ENCODE measurements around the gene PNPLA6. TPM values are rescaled to one million over a fixed set of nuclear protein-coding genes. Genes with fewer than 3 reads are reported as not detected.
"Not testable (repeated sequence)": the region's sequence is repeated elsewhere in the genome, so short reads cannot be mapped to it uniquely, and the experiment has no call there.

The PNPLA6 gene
- total RNA-seq, 1 experiment from 2014 or later, result 14.2 TPM

DNA sequence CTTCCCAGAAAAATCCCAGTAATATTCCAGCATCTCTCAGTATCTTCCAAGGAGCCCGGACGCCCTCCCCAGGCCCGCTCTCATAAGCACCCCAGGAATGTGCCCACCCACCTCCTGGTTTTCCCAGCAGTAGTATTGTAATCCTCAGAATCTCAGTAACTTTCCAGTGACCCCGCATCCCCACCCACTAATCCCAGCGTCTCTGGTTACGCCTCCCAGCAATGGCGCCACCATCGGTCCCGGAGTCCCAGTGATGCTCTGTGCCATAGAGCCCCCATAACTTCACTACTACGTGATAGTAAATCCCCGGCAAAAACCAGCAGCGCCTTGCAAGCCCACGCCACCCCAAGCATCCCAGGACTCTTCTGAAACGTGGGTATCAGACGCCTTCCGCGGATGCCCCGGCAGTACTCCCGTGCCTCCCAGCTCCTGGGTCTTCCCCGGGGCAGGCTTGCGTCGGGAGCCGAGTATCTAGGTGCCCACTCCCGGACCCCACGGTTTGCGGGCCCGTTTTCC is 928 bp upstream of the PNPLA6 start:
- Histone ChIP-seq H3K4me3 (peak overlapping the region; percentile 65), H3K27me3 (no peaks in the 10 kb centered on the region), H3K4me1 (no peaks in the 10 kb centered on the region), H3K9me3 (replicated peaks) (no peaks in the 10 kb centered on the region), H3K36me3 (no peaks in the 10 kb centered on the region), H3K27ac (peak overlapping the region; percentile 55; the same call in 1 of the 2 replicates)
- peak; percentile 57 to 68 for DNase-seq

DNA sequence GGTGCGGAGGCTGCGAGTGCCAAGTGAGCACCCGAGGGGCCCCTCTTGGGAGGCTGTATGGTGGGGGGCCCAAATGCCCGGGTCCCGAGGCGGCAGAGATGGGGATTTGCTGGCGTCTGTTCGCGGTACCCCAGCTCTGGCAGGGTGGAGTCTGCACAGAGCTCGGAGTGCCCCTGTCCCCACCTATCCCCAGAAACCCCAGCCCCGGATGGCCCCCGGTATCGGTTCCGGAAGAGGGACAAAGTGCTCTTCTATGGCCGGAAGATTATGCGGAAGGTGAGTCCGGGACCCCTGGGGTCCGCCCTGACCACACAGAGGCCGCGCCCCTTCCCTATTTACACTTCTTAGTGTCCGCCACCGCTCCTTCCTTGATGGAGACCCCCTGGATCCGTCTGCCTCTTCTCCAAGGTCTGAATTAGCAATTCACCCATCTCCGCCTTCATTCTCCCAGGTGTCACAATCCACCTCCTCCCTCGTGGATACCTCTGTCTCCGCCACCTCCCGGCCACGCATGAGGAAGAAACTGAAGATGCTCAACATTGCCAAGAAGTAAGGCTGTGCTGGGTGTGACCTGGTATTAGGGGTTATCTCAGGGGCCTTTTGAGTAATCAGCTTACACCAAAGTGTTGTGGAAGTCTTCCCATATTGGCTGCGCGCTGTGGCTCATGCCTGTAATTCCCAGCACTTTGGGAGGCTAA is 630 bp downstream of the PNPLA6 start:
- Histone ChIP-seq H3K27ac (no peak overlapping the region), H3K9me3 (replicated peaks) (no peaks in the 10 kb centered on the region)

GRCh38 chr19:7538990-7539389 is 3.5 kb downstream of the PNPLA6 start:
- not testable (repeated sequence) for H3K9me3 ChIP-seq (replicated peaks); H3K27ac ChIP-seq; H3K4me1 ChIP-seq; DNase-seq; H3K4me3 ChIP-seq; H3K36me3 ChIP-seq; H3K27me3 ChIP-seq

More for the DNA sequence above, 630 bp downstream of the PNPLA6 start:
- Histone ChIP-seq H3K4me3 (peak overlapping the region; percentile 65), H3K27me3 (no peaks in the 10 kb centered on the region), H3K4me1 (no peaks in the 10 kb centered on the region), H3K36me3 (no peaks in the 10 kb centered on the region)
- no peak for DNase-seq

GRCh38 chr19:7539827-7540425 is 4.4 kb downstream of the PNPLA6 start:
- no peak overlapping the region for H3K4me3 ChIP-seq
- no peak overlapping the region for H3K27ac ChIP-seq
- H3K36me3 ChIP-seq, result no peaks in the 10 kb centered on the region
- H3K4me1 ChIP-seq, result no peaks in the 10 kb centered on the region
- no peak for DNase-seq
- H3K27me3 ChIP-seq, result no peaks in the 10 kb centered on the region
- H3K9me3 ChIP-seq (replicated peaks), result no peaks in the 10 kb centered on the region

GRCh38 chr19:7540761-7541474 is 5.4 kb downstream of the PNPLA6 start:
- Histone ChIP-seq H3K27me3 (no peaks in the 10 kb centered on the region), H3K4me3 (no peak overlapping the region), H3K36me3 (no peaks in the 10 kb centered on the region), H3K9me3 (replicated peaks) (no peaks in the 10 kb centered on the region), H3K4me1 (no peaks in the 10 kb centered on the region), H3K27ac (no peak overlapping the region)
- DNase-seq, result no peak

GRCh38 chr19:7541475-7541824 is 5.9 kb downstream of the PNPLA6 start:
- H3K4me3 ChIP-seq, result no peak overlapping the region
- no peak for DNase-seq
- H3K36me3 ChIP-seq, result no peaks in the 10 kb centered on the region
- no peak overlapping the region for H3K27ac ChIP-seq
- no peaks in the 10 kb centered on the region for H3K4me1 ChIP-seq
- H3K27me3 ChIP-seq, result no peaks in the 10 kb centered on the region
- H3K9me3 ChIP-seq (replicated peaks), result no peaks in the 10 kb centered on the region

GRCh38 chr19:7541828-7542443 is 6.4 kb downstream of the PNPLA6 start:
- no peaks in the 10 kb centered on the region for H3K4me1 ChIP-seq
- H3K27ac ChIP-seq, result no peak overlapping the region
- no peaks in the 10 kb centered on the region for H3K9me3 ChIP-seq (replicated peaks)
- no peak overlapping the region for H3K4me3 ChIP-seq
- no peaks in the 10 kb centered on the region for H3K27me3 ChIP-seq
- DNase-seq, result no peak
- H3K36me3 ChIP-seq, result no peaks in the 10 kb centered on the region

- no peaks in the 10 kb centered on the region for H3K9me3 ChIP-seq (replicated peaks)
- H3K27me3 ChIP-seq, result no peaks in the 10 kb centered on the region
- H3K27ac ChIP-seq, result no peak overlapping the region
- no peaks in the 10 kb centered on the region for H3K4me1 ChIP-seq
- H3K4me3 ChIP-seq, result no peak overlapping the region
- DNase-seq, result no peak
- no peaks in the 10 kb centered on the region for H3K36me3 ChIP-seq
Observed at GRCh38 chr19:7542556-7543348, 7.2 kb downstream of the PNPLA6 start.

DNA sequence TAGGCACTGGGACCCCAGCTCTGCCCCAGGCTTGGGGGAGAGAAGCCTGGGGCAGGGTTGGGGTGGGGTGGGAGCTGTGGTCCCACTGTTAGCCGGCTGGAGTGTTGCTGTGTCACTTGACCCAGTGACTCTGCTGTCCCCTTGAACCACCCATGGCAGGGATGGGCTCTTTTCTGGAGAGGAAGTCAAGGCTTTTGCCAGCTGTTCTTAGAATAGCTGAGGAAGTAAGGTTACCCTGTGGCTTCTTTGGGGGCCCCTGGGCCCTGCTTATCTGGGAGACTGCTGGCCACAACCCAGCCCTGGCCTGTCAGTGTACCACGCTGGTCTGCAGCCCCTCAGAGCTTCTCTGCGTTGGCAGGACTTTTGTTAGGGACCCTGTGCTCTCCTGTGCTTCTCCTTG is 9.1 kb downstream of the PNPLA6 start:
- no peak overlapping the region for H3K27ac ChIP-seq
- no peak overlapping the region for H3K4me3 ChIP-seq
- H3K36me3 ChIP-seq, result no peaks in the 10 kb centered on the region
- H3K4me1 ChIP-seq, result no peaks in the 10 kb centered on the region
- DNase-seq, result no peak
- no peaks in the 10 kb centered on the region for H3K27me3 ChIP-seq
- no peaks in the 10 kb centered on the region for H3K9me3 ChIP-seq (replicated peaks)

- H3K27me3 ChIP-seq, result no peaks in the 10 kb centered on the region
- DNase-seq, result no peak
Observed at GRCh38 chr19:7545300-7545699, 9.8 kb downstream of the PNPLA6 start.

DNA sequence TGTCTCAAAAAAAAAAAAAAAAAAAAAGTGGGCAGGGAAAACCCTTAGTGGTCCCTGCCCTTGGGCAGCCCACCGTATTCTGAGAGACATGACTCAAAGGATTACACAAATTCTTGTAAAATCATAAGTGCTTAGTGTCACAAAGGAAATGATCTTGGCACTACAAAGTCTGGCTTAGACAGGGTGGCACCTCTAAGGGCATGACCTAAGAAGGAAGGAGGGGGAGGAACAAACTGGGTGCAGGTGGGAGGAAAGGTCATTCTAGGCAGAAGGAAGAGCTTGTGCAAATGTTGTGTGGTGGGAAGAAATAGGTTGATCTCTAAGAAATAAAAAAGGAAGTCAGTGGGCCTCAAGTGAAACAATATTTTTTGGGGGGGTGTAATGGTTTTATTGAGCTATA is 10.4 kb downstream of the PNPLA6 start:
- H3K4me1 ChIP-seq, result no peaks in the 10 kb centered on the region

More at GRCh38 chr19:7545300-7545699, 9.8 kb downstream of the PNPLA6 start:
- Histone ChIP-seq H3K36me3 (no peaks in the 10 kb centered on the region), H3K9me3 (replicated peaks) (no peaks in the 10 kb centered on the region), H3K4me3 (no peak overlapping the region), H3K4me1 (no peaks in the 10 kb centered on the region), H3K27ac (no peak overlapping the region)

DNA sequence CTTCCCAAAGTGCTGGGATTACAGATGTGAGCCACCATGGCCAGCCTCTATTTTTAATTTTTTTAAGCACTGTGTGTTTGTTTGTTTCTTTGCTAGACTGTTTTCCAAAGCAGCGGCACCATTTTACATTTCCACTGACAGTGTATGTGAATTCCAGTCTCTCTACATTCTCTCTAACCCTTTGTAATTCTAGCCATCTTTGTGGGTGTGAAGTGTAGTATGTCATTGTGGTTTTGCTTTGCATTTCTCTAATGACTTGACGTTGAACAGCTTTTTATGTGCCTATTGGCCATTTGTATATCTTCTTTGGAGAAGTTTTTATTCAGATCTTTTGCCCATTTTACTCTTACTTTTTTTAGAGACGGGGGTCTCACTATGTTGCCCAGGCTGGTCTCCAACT is 11.6 kb downstream of the PNPLA6 start:
- Histone ChIP-seq H3K4me1 (no peaks in the 10 kb centered on the region), H3K9me3 (replicated peaks) (no peaks in the 10 kb centered on the region), H3K27me3 (no peaks in the 10 kb centered on the region), H3K36me3 (no peaks in the 10 kb centered on the region), H3K27ac (no peak overlapping the region), H3K4me3 (no peak overlapping the region)
- DNase-seq, result no peak

More for the DNA sequence above, 10.4 kb downstream of the PNPLA6 start:
- no peak for DNase-seq
- Histone ChIP-seq H3K4me3 (no peak overlapping the region), H3K27ac (no peak overlapping the region), H3K36me3 (no peaks in the 10 kb centered on the region), H3K27me3 (no peaks in the 10 kb centered on the region), H3K9me3 (replicated peaks) (no peaks in the 10 kb centered on the region)

- no peaks in the 10 kb centered on the region for H3K36me3 ChIP-seq
- no peak overlapping the region for H3K4me3 ChIP-seq
- no peaks in the 10 kb centered on the region for H3K4me1 ChIP-seq
- H3K27me3 ChIP-seq, result no peaks in the 10 kb centered on the region
- no peak for DNase-seq
- no peak overlapping the region for H3K27ac ChIP-seq
- H3K9me3 ChIP-seq (replicated peaks), result no peaks in the 10 kb centered on the region
Observed at GRCh38 chr19:7549429-7550148, 14.1 kb downstream of the PNPLA6 start.
